SHP77 treated with DMSO at 0.1 percent for 48 hours (cell line): Measurements from ENCODE around the gene ZNF385B.
"Not testable (repeated sequence)": the region's sequence is repeated elsewhere in the genome, so short reads cannot be mapped to it uniquely, and the experiment has no call there.

Source experiments
- DNase-seq: peaks from one replicate; lab custom pipeline; 2025; lab: John Stamatoyannopoulos, UW

ZNF385B gene

DNA sequence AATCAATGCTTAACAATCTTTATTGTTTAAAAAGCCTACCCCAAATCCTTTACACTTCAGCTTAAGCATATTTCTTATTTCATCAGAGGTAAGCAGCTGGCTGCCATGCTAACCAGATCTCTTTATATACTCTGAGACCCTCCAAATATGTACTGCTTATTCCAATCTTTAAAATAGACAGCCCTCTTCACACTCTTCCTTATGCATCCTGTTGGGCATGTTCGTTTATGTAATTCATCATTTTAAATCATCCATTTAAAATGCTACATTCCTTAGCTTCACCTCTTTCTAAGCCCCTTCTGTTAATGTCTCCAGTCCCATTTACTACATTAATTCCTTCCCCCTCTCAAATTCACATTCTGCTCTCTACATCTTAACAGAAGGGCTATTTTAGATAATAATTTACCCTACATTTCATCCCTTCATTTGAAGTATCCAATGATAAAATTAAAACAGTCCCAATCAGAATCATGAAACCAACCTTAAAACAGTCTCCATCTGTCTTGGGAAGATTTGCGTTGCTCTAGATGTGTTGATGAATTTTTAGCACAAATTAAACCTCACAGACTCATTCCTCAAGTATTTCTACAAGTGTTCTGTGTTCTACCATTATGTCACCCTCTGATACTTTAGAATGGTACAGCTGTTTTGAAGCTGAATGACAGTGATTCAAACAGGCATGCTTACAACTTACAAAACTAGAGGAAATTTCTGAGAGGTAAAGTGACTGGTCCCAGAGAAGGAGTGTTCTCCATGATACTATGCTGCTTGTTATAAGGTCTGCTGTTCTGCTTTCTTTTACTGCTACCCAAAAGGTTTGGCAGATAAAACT lies 59.1 kb downstream of the ZNF385B start:
- DNase-seq = no peak

GRCh38 chr2:179800776-179801175 lies 60.6 kb downstream of the ZNF385B start:
- no peak for DNase-seq

DNA sequence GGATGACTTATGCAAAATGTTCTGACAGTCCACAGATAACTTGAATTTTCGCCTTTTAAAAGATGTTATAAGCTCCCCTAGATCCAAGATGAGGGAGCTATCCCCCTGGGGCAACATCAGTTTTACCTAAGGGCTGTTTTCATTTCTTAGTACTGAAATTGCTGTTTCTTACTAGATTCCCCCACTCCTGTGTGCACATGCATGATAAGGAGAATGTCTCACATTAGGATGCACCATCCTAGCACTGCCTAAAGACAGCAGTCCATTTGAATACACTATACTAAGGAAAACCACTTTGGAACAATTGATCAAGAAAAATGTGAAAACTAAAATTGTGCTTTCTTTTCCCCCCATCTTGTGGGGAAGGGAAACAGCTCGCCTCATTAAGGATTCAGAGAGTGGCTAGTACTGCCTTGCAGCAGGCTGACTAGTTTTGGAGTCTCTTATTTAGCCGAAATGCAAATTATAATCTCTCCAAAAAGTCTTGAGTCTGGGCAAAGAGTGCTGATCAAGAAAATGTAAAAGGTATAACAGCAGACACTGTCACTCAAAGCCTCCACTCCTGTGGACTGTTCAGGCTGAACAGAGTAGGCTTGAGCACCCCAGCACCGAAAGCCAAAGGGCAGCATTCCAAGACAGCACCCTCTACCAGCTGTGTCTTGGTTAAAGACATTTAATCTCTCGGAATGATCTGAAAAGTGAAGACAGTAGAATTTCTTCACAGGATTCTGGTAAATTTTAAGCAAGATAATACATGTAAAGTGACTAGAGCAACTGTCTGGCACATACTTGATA lies 65.0 kb downstream of the ZNF385B start:
- no peak for DNase-seq

- no peak for DNase-seq
These were observed 67.5 kb downstream of the ZNF385B start for GRCh38 chr2:179793902-179794301.

GRCh38 chr2:179793238-179793637 lies 68.2 kb downstream of the ZNF385B start:
- no peak for DNase-seq

DNA sequence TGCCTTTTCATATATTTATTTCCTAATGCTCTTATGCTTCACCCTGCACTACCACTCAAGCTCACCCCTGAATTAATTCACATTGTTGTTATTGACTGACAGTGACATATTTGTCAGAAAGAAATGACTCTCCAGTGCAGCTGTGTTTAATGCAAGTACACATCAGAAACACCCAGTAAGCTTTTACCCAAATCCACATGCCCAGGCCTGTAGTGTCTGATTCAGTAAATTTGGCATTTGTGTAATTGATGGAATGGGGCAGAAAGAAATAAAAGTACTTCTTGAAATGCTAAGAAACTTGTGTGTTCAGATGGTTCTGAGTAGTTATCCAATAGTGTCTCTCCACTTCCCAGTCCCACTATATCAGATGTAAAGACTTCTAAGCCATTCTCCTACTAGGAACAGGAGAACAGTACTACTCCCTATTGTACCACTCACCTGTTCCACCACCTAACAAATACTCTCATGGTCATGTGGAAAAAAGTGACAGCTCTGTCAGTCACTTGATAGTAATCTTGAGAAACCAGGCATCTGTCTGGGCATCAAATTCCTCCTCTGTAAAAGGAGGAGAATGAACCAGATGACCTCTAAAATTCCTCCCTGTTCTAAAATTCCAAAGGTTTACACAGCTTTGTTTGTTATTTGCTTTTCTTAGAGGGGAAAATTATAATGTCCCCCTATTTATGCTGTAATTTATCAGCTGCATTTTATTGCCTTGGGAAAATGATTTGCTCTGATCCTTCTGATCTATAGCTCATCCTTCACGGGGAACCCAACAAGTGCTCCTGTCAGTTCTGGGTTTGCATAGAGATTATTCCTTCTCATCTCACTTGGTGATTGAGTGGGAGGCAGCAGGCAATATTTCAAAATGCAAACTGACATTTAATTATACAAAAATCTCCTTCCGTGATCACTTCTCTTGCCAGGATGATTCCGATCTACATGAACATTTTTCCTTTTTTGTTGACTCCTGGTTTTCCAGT lies 70.9 kb downstream of the ZNF385B start:
- DNase-seq = no peak

- DNase-seq = no peak
These were observed 73.3 kb downstream of the ZNF385B start for GRCh38 chr2:179788104-179788503.

GRCh38 chr2:179787601-179788000 lies 73.8 kb downstream of the ZNF385B start:
- no peak for DNase-seq

DNA sequence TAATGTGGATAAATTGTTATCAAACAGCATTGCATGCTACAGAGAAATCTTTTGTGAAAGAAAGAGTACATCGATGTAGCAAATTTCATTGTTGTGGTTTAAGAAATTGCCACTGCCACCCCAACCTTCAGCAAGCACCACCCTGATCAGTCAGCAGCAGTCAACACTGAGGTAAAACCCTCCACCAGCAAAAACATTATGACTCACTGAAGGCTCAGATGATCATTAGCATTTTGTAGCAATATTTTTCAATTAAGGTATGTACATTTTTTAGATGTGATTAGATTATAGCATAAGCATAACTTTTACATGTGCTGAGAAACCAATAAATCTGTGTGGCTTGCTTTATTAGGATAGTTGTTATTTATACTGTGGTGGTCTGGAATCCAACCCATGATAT lies 75.5 kb downstream of the ZNF385B start:
- DNase-seq = no peak

DNA sequence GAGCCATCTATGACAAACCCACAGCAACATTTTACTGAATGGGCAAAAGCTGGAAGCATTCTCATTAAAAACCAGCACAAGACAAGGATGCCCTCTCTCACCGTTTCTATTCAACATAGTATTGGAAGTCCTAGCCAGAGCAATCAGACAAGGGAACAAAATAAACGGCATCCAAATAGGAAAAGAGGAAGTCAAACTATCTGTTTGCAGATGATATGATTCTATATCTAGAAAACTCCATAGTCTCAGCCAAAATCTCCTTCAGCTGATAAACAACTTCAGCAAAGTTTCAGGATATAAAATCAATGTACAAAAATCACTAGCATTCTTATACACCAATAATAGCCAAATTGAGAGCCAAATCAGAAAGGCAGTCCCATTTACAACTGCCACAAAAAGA lies 79.1 kb downstream of the ZNF385B start:
- not testable (repeated sequence) for DNase-seq

- no peak for DNase-seq
These were observed 87.4 kb downstream of the ZNF385B start for GRCh38 chr2:179773986-179774385.

DNA sequence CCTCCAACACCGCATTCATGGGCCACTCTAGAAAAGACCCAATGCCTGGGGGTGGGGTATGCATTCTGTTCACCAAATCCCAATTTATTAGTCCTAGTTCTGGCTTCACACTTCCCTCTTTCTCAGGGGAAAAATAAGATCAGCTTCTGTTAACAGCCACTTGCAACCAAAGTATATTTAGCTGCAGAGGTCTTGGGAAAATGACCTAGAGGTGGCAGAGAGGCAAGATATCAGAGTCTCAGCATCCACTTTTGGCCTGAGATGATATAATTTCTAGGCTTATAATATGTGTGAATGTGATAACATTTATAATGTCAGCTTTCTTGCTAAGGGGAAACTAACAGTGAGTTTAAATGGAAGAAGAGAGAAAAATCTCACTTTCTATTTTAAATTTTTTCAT lies 89.1 kb downstream of the ZNF385B start:
- DNase-seq = no peak

- DNase-seq = no peak
These were observed 89.6 kb downstream of the ZNF385B start for GRCh38 chr2:179771791-179772190.

- no peak for DNase-seq
These were observed 91.4 kb downstream of the ZNF385B start for GRCh38 chr2:179770029-179770428.

GRCh38 chr2:179769323-179769722 lies 92.1 kb downstream of the ZNF385B start:
- no peak for DNase-seq

DNA sequence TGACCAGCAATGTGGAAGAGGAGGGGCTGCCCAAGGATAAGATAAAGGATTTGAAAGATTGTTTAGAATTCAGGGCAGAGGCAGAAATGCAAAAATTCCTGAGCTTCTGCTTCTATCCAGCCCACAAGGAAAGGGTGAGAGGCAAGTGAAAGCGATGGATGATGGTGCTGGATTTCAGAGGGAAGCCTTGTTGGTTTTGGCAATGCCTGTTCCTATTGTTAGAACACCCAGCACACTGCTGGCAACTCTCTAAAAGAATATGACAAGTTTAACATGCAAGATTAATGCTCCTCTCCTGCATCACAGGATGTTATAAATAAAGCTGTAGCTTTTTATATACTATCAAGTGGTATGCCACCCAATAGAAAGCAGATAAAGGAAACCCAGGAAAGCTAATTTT lies 92.6 kb downstream of the ZNF385B start:
- no peak for DNase-seq

DNA sequence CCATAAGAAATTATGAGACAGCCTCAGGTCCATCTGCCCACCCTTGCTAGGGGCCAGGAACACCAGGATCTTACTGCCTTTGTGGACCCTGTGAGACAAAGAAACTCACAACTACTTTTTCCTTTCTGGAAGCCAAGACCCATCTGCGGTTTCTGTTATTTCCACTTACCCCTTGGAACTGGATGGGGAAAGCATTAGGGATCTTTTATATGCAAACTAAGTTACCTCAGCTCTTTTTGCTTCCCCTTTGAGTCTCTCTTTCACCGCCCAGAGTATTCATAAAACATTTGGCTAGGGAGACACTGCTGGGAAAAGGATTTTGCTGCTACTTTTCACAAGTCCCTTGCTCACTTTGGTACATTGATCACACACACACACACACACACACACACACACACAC lies 95.7 kb downstream of the ZNF385B start:
- DNase-seq = no peak

GRCh38 chr2:179764710-179765109 lies 96.7 kb downstream of the ZNF385B start:
- no peak for DNase-seq

GRCh38 chr2:179758636-179759035 lies 102.8 kb downstream of the ZNF385B start:
- no peak for DNase-seq

DNA sequence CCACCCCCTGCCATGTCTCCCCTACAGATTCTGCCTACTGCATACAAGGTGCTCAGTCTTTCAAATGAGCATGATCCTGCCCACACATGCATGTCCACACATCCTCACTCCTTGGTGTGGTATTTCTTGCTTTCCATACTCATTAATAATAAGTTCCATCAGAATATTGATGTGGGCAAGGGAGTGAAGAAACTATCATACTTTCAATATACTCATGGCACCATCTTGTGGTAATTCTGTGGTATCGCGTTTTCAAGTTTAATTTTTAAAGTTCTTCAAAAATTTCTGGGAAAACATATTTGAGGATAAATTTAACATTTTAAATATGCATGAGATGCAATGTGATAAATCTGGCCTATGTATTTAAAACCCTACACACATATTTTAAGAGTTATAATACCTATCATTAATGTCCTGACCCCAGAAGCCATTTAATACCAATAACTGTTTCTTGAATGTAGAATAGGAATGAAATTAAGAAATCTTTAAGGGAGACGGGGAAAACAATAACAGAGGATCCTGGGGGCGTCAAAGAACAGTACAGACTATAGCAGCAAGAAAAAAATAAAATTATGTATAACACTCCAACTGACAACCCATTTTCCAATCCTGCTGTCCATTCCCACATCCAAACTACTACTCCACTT lies 110.1 kb downstream of the ZNF385B start:
- no peak for DNase-seq

GRCh38 chr2:179749210-179749609 lies 112.2 kb downstream of the ZNF385B start:
- DNase-seq = no peak

GRCh38 chr2:179746981-179747380 lies 114.4 kb downstream of the ZNF385B start:
- no peak for DNase-seq
